IPS-NIHi11 (cell line): Measurements from ENCODE around the gene RUNX2.
A peak's percentile ranks its signal among the peaks of the same experiment; 100 is the strongest.

Experiments
- DNase-seq: peaks from one replicate; pipeline ENCODE4 v3.0.0; 2012; ENCODE audit warnings: mixed read lengths, low spot score

RUNX2 gene

DNA sequence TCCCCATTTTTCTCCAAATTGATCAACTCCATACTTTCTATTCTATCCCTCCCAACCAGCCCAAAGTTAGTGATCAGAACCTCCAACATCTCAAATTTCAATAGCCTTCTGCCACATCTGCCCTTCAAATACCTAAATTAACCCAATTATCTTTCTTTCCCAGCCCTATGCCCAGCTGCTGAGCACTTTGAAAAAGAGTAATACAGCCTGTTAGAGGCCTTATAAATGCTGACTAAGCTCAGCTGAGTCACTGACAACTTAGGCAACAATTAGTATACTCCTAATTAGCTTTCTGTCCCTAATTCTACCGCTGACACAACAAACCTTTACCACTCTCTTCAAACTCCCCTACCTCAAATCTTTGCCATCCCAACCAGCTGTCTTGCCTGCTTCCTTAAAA is 23.5 kb downstream of the RUNX2 start:
- no peak for DNase-seq

DNA sequence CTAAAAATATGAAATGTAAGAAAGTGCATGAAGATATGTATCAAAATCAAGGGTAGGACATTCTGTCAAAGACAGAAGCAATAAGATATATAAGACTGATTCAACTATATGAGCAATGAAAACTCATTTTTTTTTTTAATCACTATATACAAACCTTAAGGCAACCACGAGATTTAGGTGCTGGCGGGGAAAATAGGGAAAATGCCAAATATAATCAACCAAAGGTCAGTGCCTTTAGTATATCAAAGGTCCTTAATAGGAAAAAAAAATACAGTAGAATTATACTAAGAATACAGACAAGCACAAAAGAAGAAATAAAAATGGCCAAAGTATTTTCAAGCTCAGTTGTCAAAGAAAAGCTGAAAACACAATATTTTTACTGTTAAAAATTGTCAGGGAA is 25.5 kb downstream of the RUNX2 start:
- DNase-seq, result no peak

- DNase-seq, result no peak
These were observed 36.3 kb downstream of the RUNX2 start for GRCh38 chr6:45364466-45364865.

- DNase-seq, result no peak
These were observed 36.9 kb downstream of the RUNX2 start for GRCh38 chr6:45365036-45365435.

- no peak for DNase-seq
These were observed 38.4 kb downstream of the RUNX2 start for GRCh38 chr6:45366534-45366933.

DNA sequence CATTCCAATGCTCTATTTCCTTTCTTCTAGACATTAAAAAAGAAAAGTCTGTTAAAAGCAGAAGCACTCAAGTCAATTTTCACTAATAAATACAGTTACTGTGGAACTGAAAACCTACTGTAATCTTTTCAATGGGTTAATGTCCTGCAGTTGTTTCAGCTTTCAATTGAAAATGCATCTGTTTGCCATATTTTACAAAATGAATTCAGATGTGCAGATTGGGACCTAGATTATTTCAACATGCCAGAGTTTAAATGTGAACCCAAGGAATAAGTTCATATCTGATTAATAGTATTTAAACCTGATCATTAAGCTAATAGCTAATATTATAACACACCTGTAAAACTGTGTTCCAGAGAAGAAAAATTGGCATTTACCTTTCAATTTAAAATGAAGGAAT is 39.9 kb downstream of the RUNX2 start:
- no peak for DNase-seq

DNA sequence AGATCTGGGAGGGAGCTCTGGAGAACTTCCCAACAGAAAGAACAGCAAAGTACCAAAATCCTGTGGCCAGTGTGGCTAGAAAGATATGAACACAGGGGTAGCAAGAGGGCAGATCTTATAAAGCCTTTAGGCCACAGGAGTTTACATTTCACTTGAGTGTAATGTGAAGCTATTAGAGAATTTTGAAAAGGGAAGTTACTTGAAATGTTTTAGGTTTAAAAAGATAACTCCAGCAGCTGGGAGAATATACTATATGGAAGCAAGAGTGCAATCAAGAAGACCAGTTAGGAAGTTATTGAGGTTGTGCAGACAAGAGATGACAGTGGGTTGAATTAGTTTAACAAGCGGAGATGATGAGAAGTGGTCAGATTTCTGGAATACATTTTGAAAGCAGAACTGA is 41.7 kb downstream of the RUNX2 start:
- no peak for DNase-seq

DNA sequence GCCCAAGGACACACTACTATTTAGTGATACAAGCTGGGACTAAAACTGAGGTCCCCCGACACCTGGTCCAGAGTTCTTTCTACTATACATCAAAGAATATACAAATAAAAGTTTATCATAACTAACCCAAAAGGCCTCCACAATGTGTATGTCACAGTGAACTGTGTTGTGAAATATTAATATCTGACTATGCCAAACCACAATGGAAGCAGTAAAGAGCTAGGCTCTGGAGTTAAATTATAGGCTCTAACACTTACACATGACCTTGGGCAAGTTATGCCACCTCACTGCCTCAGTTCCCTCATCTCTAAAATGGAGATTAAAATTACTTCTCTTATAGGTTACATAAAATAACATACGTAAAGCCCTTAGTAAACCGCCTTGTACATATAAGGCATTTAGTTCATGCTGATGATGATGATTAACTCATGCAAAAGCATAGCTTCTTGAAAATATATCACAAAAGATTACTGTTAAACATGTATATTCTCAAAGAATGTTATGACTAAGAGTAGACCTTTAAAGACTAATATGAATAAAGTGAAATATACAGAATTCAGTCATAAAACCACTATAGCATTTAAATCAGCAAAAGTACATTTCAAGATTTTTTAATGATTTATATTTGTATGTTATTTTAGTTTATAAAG is 43.9 kb downstream of the RUNX2 start:
- DNase-seq, result no peak

DNA sequence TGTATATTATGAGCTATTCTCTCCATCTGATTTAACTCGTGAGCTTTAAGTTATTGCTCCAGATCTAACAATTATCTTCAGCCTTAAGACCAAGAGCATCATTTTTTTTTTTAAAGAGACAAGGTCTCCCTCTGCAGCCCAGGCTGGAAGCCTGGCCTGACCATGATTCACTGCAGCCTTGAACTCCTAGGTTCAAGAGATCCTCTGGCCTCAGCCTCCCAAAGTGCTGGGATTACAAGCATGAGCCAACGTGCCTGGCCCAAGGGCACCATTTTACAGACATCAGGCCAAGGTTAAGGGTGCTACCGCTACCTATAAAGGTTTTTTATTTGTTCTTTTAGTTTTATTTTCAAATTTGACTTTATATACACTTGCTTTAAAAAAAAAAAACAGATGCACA is 47.3 kb downstream of the RUNX2 start:
- DNase-seq, result no peak

GRCh38 chr6:45376310-45377042 is 48.3 kb downstream of the RUNX2 start:
- no peak for DNase-seq

DNA sequence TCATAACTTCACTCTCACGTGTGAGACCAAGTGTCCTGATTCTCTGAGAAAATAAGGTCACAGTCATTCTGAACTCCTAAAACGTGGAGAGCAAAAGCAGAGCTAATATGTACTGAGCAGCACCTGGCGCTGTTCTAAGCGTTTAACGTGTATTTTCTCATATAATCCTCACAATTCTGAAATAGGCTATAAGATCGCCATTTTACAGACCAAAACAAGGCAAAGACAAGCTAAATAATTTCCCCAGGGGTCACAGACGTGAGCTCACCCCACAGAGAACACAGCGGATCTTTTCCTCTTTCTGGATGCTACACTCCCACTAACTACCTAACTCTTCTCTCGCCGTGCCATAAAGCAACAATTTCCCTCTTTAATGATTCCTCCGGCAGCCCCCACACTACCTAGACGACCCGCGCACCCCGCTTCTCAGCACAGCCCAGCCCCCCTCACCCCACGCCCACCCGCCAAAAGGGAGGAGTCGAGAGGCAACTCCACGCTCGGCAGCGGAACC is 49.0 kb downstream of the RUNX2 start:
- no peak for DNase-seq

- DNase-seq, result peak; percentile 94
These were observed 49.6 kb downstream of the RUNX2 start, which contains the start of gene SUPT3H for GRCh38 chr6:45377554-45378333. TSS of gene SUPT3H (minus strand) at chr6:45377934.

DNA sequence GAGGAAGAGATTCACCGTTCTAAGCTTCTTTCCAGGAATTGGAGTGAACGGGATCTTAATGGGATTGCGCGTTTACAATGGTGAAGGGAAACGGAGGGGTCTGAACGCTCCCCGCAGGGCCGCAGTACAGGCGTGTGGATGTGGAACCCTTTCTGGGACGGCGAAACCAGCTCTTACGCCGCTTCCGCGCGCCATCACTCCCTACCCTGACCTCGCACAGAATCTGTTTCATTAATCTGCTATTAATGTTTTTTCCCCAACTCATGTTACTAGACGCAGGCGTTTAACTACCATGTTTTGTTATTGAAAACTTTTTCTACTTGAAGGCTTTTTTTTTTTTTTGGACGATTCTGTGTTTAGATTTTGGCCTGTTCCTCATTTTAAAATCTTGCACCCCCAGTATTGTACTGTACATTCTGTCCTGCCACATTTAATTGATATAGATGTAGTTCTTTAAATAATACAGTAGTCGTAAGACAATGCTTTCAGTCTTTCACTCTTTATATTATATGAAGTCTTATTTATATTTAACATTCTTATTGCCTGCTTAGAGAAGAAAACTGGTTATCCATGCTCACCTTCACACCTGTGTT is 50.3 kb downstream of the RUNX2 start:
- DNase-seq, result no peak

GRCh38 chr6:45382391-45382790 is 54.3 kb downstream of the RUNX2 start:
- no peak for DNase-seq

DNA sequence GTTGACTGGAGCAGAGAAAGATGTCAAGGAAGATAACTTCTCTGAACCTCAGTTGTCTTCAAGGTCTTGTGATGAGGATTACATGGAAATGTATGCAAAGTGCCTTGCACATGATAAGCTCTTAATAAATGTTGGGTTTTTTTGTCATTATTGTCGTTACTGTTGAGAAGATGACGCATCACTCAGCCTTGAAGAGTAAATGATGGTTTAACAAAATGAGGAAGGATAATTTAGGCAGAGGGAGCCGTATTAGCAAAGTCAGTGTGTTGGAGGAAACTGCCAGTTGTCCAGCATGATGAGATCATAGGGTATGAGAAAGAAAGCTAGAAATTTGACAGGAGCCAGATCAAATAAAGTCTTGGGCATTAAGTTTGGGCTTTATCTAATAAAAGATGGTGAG is 58.4 kb downstream of the RUNX2 start:
- DNase-seq, result no peak

- DNase-seq, result no peak
These were observed 59.1 kb downstream of the RUNX2 start for GRCh38 chr6:45387236-45387635.

GRCh38 chr6:45388328-45388727 is 60.2 kb downstream of the RUNX2 start:
- DNase-seq, result peak; percentile 10

- no peak for DNase-seq
These were observed 66.5 kb downstream of the RUNX2 start for GRCh38 chr6:45394586-45395095.

- no peak for DNase-seq
These were observed 70.1 kb downstream of the RUNX2 start for GRCh38 chr6:45398075-45398813.

DNA sequence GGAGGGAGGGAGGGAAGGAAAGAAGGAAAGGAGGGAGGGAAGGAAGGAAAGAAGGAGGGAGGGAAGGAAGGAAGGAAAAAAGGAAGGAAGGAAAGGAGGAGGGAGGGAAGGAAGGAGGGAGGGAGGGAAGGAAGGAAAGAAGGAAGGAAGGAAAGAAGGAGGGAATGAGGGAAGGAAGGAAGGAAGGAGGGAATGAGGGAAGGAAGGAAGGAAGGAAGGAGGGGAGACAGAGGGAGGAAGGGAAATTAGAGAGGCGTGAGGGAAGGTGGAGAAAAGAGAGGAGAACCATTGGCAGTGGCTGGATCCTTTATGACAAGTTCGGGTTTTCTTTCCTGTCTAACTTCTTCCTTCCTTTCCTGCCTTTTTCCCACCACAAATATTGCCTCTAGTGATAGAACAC is 71.9 kb downstream of the RUNX2 start:
- DNase-seq, result no peak

GRCh38 chr6:45411959-45412358 is 83.8 kb downstream of the RUNX2 start:
- DNase-seq, result no peak

DNA sequence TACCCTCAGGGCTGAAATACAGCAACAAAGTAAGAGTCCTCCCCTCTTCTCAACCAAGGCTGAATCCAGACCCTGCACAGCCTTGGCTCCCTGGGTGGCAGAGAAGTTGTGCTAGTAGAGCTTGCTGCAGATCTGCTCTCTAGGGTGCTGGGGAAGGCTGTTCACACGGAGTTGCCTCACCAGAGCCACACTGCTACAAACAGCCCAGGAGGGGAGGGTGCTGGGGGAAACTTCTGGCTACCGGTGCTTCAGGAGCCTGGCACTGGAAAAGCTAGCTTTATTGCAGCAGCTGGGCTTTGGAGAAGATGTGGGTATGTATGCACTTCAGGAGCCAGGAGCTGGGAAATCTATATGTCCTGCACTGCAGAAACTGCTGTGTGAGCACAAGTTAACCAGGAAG is 87.2 kb downstream of the RUNX2 start:
- DNase-seq, result no peak
